ENCODE data around the gene SST. TPM values are rescaled to one million over a fixed set of nuclear protein-coding genes. Genes with fewer than 3 reads are reported as not detected.

Gene SST
- total and polyA plus RNA-seq, 2 of the 13 experiments (the other 11 are each of a cell fraction or from before 2014, with no cell fraction given): not detected

DNA sequence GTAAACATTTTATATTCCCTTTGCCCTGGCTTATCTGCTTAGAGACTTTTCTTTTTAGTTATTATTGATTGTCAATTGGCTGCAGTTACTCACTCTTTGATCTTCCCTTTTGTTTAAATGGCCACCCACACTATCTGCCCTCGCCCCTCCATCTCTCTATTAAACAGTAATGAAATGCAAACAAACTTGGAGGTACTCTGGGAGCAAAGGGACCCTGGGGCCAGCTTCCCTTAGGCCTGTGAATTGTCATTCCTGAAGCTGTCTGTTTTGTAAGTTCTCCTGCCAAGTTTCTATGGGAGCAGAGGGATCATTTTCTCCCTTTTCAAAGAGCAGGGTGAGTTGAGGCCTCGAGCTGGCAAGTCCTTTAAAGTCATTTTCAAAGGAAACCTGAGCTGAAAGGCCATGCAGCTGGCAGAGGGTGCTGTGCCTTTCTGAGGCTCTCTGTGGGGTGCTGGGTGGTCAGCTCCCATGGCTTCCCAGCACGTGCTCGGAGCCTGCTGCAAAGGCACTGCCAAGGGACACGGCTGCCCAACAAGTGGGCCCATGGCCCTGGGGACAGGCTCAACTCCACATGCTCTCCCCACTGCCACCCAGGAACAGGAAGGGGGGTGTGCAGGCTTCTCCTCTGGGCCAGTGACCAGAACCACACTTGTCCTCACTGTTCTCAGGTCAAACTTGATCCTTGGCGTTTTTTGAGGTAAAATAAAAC, 49.6 kb upstream of the SST start (continued):
- TF ChIP-seq NR2F1 (CRISPR knock-in tag; IDR thresholded peaks at IDR 0.05) (0 out of 4 replicates have a peak, but pooled peaks of 1 of the 2 experiments have one; percentile 24), HNRNPL (IDR thresholded peaks at IDR 0.05; ENCODE audit: low read depth, low read length) (peak; percentile 84), SALL2 (CRISPR knock-in tag; IDR thresholded peaks at IDR 0.05) (no peak), ZNF564 (CRISPR knock-in tag; IDR thresholded peaks at IDR 0.05) (peak; percentile 80), SIN3B (IDR thresholded peaks at IDR 0.05; ENCODE audit: low read length) (no peak), GTF2F1 (IDR thresholded peaks at IDR 0.05; ENCODE audit: low read length) (no peak), MXI1 (IDR thresholded peaks at IDR 0.05; ENCODE audit: borderline replicate concordance, low read depth, low read length) (peak; percentile 35; the same call in 1 of the 3 replicates), MED13 (CRISPR knock-in tag; IDR thresholded peaks at IDR 0.05) (no peak), TRIM24 (CRISPR knock-in tag; IDR thresholded peaks at IDR 0.05) (no peak)
- TF ChIP-seq, protein P1, sequence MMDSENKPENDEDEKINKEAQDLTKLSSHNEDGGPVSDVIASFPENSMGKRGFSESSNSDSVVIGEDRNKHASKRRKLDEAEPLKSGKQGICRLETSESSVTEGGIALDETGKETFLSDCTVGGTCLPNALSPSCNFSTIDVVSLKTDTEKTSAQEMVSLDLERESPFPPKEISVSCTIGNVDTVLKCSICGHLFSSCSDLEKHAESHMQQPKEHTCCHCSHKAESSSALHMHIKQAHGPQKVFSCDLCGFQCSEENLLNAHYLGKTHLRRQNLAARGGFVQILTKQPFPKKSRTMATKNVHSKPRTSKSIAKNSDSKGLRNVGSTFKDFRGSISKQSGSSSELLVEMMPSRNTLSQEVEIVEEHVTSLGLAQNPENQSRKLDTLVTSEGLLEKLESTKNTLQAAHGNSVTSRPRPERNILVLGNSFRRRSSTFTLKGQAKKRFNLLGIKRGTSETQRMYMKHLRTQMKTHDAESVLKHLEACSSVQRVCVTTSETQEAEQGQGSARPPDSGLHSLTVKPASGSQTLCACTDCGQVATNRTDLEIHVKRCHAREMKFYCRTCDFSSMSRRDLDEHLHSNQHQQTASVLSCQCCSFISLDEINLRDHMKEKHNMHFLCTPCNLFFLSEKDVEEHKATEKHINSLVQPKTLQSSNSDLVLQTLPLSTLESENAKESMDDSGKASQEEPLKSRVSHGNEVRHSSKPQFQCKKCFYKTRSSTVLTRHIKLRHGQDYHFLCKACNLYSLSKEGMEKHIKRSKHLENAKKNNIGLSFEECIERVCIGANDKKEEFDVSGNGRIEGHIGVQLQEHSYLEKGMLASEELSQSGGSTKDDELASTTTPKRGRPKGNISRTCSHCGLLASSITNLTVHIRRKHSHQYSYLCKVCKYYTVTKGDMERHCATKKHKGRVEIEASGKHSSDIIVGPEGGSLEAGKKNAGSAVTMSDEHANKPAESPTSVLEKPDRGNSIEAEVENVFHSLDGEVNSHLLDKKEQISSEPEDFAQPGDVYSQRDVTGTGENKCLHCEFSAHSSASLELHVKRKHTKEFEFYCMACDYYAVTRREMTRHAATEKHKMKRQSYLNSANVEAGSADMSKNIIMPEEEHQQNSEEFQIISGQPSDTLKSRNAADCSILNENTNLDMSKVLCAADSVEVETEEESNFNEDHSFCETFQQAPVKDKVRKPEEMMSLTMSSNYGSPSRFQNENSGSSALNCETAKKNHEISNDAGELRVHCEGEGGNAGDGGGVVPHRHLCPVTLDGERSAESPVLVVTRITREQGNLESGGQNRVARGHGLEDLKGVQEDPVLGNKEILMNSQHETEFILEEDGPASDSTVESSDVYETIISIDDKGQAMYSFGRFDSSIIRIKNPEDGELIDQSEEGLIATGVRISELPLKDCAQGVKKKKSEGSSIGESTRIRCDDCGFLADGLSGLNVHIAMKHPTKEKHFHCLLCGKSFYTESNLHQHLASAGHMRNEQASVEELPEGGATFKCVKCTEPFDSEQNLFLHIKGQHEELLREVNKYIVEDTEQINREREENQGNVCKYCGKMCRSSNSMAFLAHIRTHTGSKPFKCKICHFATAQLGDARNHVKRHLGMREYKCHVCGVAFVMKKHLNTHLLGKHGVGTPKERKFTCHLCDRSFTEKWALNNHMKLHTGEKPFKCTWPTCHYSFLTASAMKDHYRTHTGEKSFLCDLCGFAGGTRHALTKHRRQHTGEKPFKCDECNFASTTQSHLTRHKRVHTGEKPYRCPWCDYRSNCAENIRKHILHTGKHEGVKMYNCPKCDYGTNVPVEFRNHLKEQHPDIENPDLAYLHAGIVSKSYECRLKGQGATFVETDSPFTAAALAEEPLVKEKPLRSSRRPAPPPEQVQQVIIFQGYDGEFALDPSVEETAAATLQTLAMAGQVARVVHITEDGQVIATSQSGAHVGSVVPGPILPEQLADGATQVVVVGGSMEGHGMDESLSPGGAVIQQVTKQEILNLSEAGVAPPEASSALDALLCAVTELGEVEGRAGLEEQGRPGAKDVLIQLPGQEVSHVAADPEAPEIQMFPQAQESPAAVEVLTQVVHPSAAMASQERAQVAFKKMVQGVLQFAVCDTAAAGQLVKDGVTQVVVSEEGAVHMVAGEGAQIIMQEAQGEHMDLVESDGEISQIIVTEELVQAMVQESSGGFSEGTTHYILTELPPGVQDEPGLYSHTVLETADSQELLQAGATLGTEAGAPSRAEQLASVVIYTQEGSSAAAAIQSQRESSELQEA (CRISPR knock-in tag; IDR thresholded peaks at IDR 0.05; ENCODE audit: not compliant biosample characterization): no peak
- TF ChIP-seq, protein P2, sequence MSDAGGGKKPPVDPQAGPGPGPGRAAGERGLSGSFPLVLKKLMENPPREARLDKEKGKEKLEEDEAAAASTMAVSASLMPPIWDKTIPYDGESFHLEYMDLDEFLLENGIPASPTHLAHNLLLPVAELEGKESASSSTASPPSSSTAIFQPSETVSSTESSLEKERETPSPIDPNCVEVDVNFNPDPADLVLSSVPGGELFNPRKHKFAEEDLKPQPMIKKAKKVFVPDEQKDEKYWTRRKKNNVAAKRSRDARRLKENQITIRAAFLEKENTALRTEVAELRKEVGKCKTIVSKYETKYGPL (CRISPR knock-in tag; IDR thresholded peaks at IDR 0.05): no peak
- TF ChIP-seq, protein P3, sequence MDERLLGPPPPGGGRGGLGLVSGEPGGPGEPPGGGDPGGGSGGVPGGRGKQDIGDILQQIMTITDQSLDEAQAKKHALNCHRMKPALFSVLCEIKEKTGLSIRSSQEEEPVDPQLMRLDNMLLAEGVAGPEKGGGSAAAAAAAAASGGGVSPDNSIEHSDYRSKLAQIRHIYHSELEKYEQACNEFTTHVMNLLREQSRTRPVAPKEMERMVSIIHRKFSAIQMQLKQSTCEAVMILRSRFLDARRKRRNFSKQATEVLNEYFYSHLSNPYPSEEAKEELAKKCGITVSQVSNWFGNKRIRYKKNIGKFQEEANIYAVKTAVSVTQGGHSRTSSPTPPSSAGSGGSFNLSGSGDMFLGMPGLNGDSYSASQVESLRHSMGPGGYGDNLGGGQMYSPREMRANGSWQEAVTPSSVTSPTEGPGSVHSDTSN (CRISPR knock-in tag; IDR thresholded peaks at IDR 0.05): no peak
- TF ChIP-seq, protein P4, sequence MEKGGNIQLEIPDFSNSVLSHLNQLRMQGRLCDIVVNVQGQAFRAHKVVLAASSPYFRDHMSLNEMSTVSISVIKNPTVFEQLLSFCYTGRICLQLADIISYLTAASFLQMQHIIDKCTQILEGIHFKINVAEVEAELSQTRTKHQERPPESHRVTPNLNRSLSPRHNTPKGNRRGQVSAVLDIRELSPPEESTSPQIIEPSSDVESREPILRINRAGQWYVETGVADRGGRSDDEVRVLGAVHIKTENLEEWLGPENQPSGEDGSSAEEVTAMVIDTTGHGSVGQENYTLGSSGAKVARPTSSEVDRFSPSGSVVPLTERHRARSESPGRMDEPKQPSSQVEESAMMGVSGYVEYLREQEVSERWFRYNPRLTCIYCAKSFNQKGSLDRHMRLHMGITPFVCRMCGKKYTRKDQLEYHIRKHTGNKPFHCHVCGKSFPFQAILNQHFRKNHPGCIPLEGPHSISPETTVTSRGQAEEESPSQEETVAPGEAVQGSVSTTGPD (CRISPR knock-in tag; IDR thresholded peaks at IDR 0.05): no peak
- TF ChIP-seq, protein P5, sequence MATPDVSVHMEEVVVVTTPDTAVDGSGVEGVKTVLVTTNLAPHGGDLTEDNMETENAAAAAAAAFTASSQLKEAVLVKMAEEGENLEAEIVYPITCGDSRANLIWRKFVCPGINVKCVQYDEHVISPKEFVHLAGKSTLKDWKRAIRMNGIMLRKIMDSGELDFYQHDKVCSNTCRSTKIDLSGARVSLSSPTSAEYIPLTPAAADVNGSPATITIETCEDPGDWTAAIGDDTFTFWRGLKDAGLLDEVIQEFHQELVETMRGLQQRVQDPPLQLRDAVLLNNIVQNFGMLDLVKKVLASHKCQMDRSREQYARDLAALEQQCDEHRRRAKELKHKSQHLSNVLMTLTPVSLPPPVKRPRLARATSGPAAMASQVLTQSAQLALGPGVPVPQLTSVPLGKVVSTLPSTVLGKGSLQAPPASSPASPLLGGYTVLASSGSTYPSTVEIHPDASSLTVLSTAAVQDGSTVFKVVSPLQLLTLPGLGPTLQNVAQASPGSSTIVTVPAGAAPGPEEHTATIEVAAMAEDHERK (CRISPR knock-in tag; IDR thresholded peaks at IDR 0.05; ENCODE audit: low read depth): no peak
- TF ChIP-seq, protein P6, sequence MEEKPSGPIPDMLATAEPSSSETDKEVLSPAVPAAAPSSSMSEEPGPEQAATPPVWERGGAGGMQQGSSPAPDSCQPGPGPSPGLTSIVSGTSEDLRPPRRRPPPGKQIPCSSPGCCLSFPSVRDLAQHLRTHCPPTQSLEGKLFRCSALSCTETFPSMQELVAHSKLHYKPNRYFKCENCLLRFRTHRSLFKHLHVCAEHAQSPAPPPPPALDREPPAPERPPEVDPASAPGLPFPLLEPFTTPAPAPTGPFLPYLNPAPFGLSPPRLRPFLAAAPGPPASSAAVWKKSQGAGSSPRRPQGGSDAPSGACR (CRISPR knock-in tag; IDR thresholded peaks at IDR 0.05): peak; percentile 91; the same call in 1 of the 2 replicates

Data from HepG2 (cell line).